Hepatocyte (in vitro differentiated cells): Measurements from ENCODE around the gene ODC1. TPM values are rescaled to one million over a fixed set of nuclear protein-coding genes. Genes with fewer than 3 reads are reported as not detected.

Experiments used
- DNase-seq: peaks from one replicate; pipeline ENCODE4 v3.0.0-alpha.2; 2016; ENCODE audit warnings: low spot score
- H2AFZ ChIP-seq: fragments of 200-600 bp; sonication (generic); 2 replicates; pipeline ENCODE4 v1.6.0; 2016; ENCODE audit warnings: antibody characterized with exemption, mild to moderate bottlenecking
- H3K27ac ChIP-seq: fragments of 200-600 bp; sonication (generic); 2 replicates; pipeline ENCODE4 v1.5.1; 2016; ENCODE audit warnings: mild to moderate bottlenecking
- H3K27me3 ChIP-seq: fragments of 200-600 bp; sonication (generic); 2 replicates; pipeline ENCODE4 v1.6.1; 2016
- H3K36me3 ChIP-seq: fragments of 200-600 bp; sonication (generic); replicated peaks from 2 replicates; pipeline ENCODE4 v1.5.1; 2016; ENCODE audit warnings: low read depth; ENCODE audit not compliant: insufficient read depth
- H3K4me1 ChIP-seq: fragments of 200-600 bp; sonication (generic); 2 replicates; pipeline ENCODE4 v1.5.1; 2016; ENCODE audit warnings: mild to moderate bottlenecking, moderate library complexity; ENCODE audit not compliant: insufficient read depth
- H3K4me2 ChIP-seq: fragments of 200-600 bp; sonication (generic); 2 replicates; pipeline ENCODE4 v1.6.0; 2016
- H3K4me3 ChIP-seq: fragments of 200-600 bp; sonication (generic); 2 replicates; pipeline ENCODE4 v1.5.1; 2016; ENCODE audit warnings: mild to moderate bottlenecking
- H3K79me2 ChIP-seq: fragments of 200-600 bp; sonication (generic); 2 replicates; pipeline ENCODE4 v1.6.0; 2017; ENCODE audit warnings: mild to moderate bottlenecking
- H3K9me2 ChIP-seq: fragments of 200-600 bp; sonication (generic); replicated peaks from 2 replicates; pipeline ENCODE4 v1.6.0; 2017; ENCODE audit warnings: mild to moderate bottlenecking; ENCODE audit not compliant: insufficient read depth
- H3K9me3 ChIP-seq: fragments of 200-600 bp; sonication (generic); 2 replicates; pipeline ENCODE4 v1.5.1; 2016; ENCODE audit warnings: low read depth, mild to moderate bottlenecking
- H4K20me1 ChIP-seq: fragments of 200-600 bp; sonication (generic); 2 replicates; pipeline ENCODE4 v1.6.0; 2016; ENCODE audit warnings: mild to moderate bottlenecking; ENCODE audit not compliant: insufficient read depth, poor library complexity, severe bottlenecking
- CTCF ChIP-seq: fragments of 200-600 bp; sonication (generic); IDR thresholded peaks from 2 replicates; pipeline ENCODE4 v1.5.1; 2016; ENCODE audit warnings: antibody characterized with exemption, mild to moderate bottlenecking; ENCODE audit not compliant: poor library complexity
- EZH2 ChIP-seq: fragments of 200-600 bp; sonication (generic); IDR thresholded peaks from 2 replicates; pipeline ENCODE4 v1.6.1; 2016; ENCODE audit warnings: antibody characterized with exemption, mild to moderate bottlenecking, borderline replicate concordance
- EZH2phosphoT487 ChIP-seq: fragments of 200-600 bp; sonication (generic); IDR thresholded peaks from one replicate; pipeline ENCODE4 v1.6.1; 2018; ENCODE audit warnings: antibody characterized with exemption, mild to moderate bottlenecking, low read depth, moderate library complexity; ENCODE audit not compliant: unreplicated experiment, severe bottlenecking
- WGBS: methylation state at CpG from one replicate; pipeline ENCODE4 v1.1.6; 2016; ENCODE audit warnings: low lambda C conversion rate; ENCODE audit errors: missing lambda C conversion rate; 5-methylcytosine and 5-hydroxymethylcytosine counted together
- polyA plus RNA-seq: library from polyadenylated mRNA; unstranded; fragments of >200 nt; fragmentation: Nextera tagmentation; extraction: Ambion mirVana; gene quantifications from 2 replicates; pipeline ENCODE4 v1.2.1, GENCODE V29; 2016
- total RNA-seq: library from RNA; depleted of rRNA; stranded (reverse); fragments of >200 nt; gene quantifications from 2 replicates; pipeline ENCODE4 v1.2.3, GENCODE V29; 2014

Gene ODC1
- total and polyA plus RNA-seq, 2 experiments from 2014 or later, result 92.8 to 165 TPM

GRCh38 chr2:10411557-10411956 is 36.6 kb downstream of the ODC1 start:
- Histone ChIP-seq H3K79me2 (no peaks in the 10 kb centered on the region), H3K4me3 (no peak overlapping the region), H3K9me3 (no peaks in the 10 kb centered on the region), H3K9me2 (no peaks in the 10 kb centered on the region), H3K36me3 (no peaks in the 10 kb centered on the region), H4K20me1 (no peaks in the 10 kb centered on the region), H3K27ac (no peak overlapping the region), H3K4me2 (no peak overlapping the region), H3K4me1 (peaks cover 24% of the 10 kb centered on the region), H2AFZ (no peak overlapping the region), H3K27me3 (no peaks in the 10 kb centered on the region)
- 96% methylated on average over 8 of the region's 8 CpGs for WGBS
- no peak for DNase-seq
- no peak for TF ChIP-seq CTCF
- no peak for TF ChIP-seq EZH2
- TF ChIP-seq EZH2phosphoT487, result no peak

- Histone ChIP-seq H3K9me3 (no peaks in the 10 kb centered on the region), H3K27ac (peak overlapping the region; percentile 84), H3K9me2 (no peaks in the 10 kb centered on the region), H4K20me1 (no peaks in the 10 kb centered on the region), H3K4me2 (no peak overlapping the region), H3K27me3 (no peaks in the 10 kb centered on the region), H3K36me3 (no peaks in the 10 kb centered on the region), H3K4me3 (no peak overlapping the region), H3K79me2 (no peaks in the 10 kb centered on the region), H3K4me1 (peaks cover 24% of the 10 kb centered on the region), H2AFZ (no peak overlapping the region)
- DNase-seq, result no peak
- TF ChIP-seq EZH2, result no peak
- no peak for TF ChIP-seq CTCF
- no peak for TF ChIP-seq EZH2phosphoT487
- 75% methylated on average over 13 of the region's 13 CpGs for WGBS
Observed at GRCh38 chr2:10410823-10411437, 37.2 kb downstream of the ODC1 start.

GRCh38 chr2:10410001-10410822 is 37.9 kb downstream of the ODC1 start:
- Histone ChIP-seq H3K27me3 (no peaks in the 10 kb centered on the region), H3K9me2 (no peaks in the 10 kb centered on the region), H2AFZ (no peak overlapping the region), H3K4me3 (no peak overlapping the region), H3K36me3 (no peaks in the 10 kb centered on the region), H4K20me1 (no peaks in the 10 kb centered on the region), H3K9me3 (no peaks in the 10 kb centered on the region), H3K4me1 (peaks cover 24% of the 10 kb centered on the region), H3K27ac (peak overlapping the region; percentile 84), H3K79me2 (no peaks in the 10 kb centered on the region), H3K4me2 (no peak overlapping the region)
- WGBS, result 69% methylated on average over 14 of the region's 14 CpGs
- no peak for DNase-seq
- TF ChIP-seq CTCF, result no peak
- no peak for TF ChIP-seq EZH2
- TF ChIP-seq EZH2phosphoT487, result no peak
